Suppressor macrophage treated with lipopolysaccharide for 1 hour (primary cell): ENCODE results near the gene GALR2.

ENCODE experiments used
- DNase-seq, 3 donors: peaks; one replicate each; pipeline ENCODE4 v3.0.0-alpha.2; 2020 to 2022

GALR2 gene

DNA sequence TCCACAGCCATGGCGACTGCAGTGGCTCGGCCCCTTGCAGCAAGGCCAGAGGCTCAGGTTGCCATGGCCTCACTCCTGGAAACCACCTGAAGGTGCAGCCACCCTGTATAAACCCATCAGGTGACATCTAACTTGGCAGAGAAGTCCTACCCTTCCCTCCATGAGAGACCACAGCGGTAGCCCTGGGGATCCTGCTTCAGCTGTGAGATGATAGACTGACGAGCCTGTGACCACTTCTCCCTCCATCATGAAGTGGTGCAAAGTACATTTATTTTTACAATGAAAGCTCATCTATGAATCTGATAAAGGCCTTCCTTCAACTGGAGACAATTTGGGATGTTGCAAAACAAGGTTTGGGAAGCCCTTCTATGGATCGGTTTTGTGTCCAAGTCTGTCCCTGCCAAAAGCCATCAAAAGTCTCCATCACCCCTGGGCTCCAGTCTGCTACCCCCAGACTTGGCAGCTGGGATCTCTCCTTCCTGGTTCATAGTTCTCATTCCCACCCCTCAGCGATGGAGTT lies 6.2 kb downstream of the GALR2 start:
- DNase-seq: no peak

DNA sequence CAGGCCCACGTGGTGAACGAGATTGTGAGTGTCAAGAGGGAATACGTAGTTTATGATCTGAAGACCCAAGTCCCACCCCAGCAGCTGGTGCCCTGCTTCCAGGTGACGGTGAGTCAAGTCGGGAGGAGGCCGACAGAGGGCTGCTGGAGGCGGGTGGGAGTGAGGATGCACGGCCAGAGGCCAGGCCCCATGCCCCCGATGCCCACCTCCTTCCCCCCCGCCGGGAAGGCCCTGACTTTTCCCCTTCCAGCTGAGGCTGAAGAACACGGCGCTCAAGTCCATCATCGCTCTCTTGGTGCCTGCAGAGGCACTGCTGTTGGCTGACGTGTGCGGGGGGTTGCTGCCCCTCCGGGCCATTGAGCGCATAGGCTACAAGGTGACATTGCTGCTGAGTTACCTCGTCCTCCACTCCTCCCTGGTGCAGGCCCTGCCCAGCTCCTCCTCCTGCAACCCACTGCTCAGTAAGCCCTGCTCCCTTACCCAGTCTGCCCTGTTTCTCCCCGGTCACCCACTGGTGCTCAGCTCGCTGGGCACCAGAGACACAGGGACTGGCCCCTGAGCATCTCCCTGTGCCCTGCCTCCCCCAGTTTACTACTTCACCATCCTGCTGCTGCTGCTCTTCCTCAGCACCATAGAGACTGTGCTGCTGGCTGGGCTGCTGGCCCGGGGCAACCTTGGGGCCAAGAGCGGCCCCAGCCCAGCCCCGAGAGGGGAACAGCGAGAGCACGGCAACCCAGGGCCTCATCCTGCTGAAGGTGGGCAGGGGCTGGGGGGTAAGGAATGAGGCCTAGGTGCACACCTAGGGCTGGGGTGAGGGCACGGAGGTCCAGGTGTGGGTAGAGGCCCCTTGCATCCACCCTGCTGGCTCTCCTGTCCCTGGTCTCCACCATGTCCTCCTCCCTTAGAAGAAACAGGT lies 7.0 kb downstream of the GALR2 start:
- DNase-seq: no peak

DNA sequence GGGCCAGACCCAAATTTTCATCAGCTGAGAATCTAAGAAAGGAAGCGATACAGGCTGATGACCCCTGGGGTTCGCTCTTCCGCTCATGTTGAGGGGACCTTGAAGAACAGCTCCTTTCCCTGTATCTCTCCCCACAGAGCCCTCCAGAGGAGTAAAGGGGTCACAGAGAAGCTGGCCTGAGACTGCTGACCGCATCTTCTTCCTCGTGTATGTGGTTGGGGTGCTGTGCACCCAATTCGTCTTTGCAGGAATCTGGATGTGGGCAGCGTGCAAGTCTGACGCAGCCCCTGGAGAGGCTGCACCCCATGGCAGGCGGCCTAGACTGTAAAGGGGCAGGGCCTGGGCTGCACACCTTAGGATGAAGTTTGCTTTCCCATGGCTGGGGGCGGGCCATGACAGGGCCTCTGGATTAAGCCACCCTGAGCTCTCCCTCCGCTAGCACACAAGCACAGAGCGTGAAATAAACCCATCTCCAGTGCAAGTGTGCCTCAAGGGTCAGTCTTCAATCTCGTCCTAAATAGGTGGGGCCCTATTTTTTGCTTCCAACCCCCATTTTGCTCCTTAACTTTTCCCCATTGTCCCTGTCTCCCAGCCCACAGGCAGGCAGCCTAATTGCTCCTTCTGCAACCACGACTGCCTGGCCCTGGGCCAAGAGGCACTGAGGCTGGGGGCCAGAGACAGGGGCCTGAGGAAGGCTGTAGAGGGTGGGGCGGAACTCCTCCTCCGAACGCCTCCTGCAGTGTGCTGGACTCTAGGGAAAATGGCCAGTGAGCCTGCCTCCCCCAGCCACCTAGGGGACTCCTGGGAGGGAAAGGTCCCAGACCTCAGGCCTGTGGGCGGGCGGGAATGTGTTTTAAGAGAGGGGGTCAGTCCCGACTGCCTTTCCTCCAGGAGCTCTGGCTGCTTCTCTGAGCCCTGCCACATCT lies 8.0 kb downstream of the GALR2 start:
- DNase-seq: no peak

DNA sequence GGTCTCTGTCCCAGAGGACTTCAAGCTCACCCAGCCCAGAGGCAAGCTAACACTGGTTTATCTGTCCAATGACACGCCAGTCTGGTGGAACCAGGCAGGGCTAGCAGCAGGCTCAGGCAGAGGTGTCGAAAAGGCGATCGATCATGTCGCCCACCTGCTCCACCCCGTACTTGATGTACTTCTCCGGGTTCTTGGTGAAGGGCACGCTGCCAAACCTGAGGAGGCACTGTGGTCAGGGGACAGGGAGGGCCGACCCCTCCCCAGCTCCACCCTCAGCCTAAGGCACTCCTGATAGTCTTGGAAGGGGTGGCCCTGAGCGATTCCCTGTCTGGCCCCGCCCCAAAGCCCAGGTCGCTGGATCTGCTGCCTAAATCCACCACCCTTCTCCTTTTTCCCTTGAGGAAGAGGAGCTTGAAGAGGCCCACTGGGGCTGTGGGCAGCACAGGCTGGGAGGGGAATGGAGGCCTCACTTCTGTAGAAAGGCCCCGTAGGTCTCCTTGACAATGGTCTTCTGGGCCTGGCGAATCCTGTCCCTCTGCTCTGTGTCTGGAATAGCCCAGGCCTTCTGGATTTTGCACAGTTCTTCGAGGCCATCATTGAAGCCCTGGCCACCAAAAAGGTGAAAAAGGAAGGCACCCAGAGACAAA lies 9.1 kb downstream of the GALR2 start:
- DNase-seq: no peak

GRCh38 chr17:76085066-76085730 lies 10.6 kb downstream of the GALR2 start:
- no peak for DNase-seq

GRCh38 chr17:76085731-76086366 lies 11.3 kb downstream of the GALR2 start:
- DNase-seq: no peak

DNA sequence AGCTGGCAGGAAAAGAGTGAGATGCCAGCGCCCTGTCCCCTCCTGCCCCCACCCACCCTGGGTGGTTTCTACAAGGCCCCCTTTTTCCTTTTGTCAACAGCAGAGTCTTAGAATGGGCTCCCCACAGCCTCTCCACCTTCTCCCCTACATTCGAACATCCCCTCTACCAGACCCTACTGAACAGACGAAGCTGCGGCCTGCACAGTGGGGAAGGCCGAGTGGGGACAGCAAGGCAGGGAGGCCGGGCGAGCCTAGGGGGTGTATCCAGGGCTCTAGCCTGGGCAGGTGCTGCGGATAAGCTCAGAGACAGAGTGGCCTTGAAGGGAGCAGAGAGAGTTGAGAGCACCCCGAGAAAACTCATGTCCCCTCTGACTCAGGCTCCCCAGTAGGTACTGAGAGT lies 11.8 kb downstream of the GALR2 start:
- no peak for DNase-seq

- no peak for DNase-seq
These were observed 12.9 kb downstream of the GALR2 start for GRCh38 chr17:76087531-76087930.

DNA sequence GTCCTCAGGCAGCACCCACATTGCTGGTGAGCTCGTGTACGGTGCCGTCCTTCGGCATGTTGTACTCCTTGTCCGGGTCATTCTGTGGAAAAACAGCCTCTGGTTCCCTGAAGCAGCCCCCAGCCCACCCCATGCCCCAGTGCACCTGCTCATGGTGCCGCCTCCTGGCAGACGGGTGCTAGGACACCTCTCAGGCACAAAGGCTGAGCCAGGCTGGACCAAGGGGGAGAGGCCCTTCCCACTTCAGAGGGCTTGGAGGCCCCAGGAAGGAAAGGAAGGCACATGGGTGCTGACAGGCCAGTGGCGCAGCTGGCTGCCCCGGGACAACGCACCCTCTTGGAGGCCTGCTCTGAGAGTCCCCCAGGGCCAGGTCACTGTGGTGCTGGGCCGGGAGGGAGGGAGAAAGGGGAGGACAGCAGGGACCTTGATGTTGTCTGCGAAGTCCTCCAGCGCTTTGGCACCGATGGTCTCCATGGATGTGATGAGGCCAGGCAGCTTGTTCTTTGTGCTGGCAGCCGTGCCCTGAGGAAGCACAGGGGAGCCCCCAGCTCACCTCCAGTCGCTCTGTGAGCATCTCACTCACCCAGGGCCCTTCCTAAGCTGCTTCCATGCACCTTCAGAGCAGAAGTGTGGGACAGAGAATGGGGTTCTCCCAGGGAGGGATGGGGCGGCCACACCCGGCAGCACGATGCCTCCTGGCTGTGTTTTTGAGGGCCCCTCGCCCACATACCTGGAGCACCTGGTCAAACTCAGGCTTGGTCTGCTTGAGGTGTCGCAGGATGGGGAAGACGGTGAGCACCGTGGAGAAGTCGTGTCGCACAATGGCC lies 13.7 kb downstream of the GALR2 start:
- no peak for DNase-seq

DNA sequence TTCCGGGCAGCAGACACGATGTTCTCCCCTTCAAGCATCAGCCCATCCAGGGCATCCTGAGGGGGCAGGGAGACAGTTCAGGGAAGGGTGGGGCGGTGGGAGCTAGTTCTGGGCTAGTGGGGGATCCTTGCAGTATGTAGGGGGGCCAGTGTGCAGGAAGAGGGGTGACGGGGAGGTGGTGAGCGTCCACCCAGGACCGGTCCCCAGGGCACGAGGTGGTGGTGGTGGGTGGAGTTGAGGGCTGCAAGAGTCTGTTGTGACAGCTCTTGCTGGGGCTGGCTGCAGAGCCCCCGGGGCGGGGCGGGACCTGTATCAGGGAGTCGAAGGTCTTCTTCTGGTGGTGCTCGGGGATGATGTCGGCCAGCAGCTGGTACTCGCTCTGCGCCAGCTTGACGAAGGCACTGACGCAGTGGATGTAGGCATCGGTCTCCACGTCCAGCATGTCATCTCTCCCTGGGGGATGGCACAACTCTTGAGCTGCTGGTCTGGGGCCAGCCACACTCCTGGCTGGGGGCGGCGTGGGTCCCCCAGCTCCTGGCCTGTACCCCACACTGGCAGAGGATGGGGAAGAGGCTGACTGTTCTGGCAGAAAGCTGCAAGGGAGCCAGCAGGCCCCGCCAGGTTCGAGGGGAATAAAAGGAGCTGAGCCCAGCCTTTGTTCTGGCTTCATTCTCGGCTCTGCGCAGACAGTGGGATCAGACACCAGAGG lies 14.4 kb downstream of the GALR2 start:
- DNase-seq: no peak

DNA sequence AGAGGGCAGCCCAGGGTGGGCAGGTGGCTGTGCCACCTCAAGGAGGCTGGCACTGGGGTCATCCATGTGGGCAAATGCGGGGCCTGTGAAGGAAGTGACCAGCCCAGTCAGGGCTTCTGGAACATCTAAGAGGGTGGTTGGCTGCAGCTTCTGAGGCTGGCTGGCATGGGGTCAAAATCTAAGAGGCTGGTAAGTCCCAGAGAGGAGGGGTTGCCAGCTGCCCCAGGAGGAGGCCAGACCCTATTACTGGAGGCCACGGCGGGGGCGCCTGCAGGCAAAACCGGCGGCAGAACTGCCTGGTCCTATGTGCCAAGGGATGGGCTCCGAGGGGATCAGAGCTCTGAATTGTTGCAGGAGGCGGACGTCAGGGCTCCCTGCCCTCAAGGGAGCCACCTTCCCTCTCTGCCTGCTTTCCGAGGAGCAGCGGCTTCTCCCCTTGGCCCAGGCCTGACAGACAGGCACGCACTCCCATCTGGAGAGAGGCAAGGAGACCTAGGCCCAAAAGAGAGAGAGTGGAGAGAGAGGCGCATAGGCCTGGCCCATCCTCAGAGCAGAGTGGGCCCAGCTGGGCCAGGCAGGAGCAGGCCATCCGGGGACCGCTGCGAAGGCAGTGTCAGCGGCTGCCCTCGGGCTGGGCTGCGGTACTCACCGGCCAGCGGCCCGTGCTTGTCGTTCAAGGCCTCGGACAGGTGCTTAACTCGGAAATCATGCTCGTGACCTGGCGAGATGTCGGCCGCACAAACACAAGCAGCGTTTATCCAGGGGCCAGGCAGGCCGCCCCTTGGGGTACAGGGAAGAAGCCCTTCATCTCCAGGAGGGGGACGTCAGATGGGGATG lies 15.3 kb downstream of the GALR2 start:
- DNase-seq: no peak

GRCh38 chr17:76090517-76091129 lies 16.0 kb downstream of the GALR2 start:
- no peak for DNase-seq

- DNase-seq: no peak
These were observed 17.1 kb downstream of the GALR2 start for GRCh38 chr17:76091526-76092286.

DNA sequence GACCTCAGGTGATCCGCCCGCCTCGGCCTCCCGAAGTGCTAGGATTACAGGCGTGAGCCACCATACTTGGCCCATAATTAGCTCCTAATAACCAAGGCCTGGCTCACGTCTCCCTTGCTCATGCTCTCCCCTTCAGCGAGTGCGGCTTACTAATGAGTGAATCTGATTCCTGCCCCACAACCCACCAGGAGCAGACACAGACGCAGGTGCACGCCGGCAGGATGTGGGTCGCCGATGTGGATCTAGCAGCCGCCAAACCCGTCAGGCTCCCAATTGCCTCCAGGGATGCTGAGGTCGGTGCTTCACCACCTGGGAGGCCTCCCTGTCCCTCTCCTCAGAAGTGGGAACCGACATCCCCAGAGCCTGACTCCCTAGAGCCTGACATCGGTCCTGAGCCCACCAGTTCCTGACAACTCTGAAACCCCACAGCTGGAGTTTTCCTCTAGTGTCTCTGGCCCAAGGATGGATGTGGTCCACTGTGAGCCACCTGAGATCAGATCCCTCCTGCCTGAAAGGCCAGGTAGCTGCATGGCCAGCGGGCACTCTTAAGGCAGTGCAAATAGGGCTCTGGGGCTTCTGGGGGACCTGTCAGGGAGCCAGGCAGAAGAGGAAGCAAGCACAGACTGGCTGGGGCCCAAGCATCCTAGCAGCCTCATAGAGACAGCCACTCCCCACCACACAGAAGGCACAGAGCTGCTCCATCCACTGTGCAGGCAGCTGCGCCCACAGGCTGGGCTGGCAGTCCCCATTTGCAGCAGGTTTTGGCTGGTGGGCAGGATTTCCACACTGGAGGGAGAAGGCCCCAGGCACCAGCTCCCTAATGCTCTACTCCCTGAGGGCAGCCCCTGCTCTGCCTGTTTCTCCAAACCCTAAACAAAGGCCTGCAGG lies 18.2 kb downstream of the GALR2 start:
- no peak for DNase-seq

DNA sequence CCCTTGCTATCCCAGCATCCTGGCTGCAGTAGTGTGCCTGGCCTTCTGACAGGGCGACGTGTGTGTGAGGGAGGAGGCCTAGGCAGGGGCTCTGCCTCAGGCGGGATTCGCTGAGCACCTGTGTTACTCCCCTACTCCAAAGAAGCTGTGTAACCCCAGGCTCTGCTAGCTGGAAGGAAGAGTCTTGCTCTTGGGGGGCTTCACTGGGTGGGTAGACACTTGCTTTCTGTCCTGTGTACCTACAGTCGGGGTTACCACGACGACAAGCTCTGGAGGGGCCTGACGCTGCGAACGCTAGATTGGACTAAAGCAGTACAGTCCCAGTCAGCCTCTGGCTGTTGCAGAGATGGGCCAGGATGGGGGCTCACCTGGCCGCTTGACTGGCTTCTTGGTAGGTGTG lies 19.5 kb downstream of the GALR2 start:
- no peak for DNase-seq

DNA sequence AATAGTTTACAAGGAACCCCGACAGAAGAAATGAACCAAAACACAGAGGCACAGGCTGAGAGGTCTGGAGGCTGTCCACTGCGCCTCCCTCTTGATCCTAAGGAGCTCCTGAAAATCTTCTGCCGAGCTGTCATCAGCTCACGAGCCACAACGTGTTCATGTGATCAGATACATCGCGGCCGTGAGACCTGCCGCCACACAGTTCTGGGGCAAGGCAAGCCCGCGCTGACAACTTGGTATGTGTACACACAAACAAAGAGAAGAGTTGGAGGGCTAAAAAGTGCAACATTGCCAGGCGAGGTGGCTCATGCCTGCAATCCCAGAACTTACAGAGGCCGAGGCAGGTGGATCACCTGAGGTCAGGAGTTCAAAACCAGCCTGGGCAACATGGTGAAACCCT lies 21.4 kb downstream of the GALR2 start:
- no peak for DNase-seq

DNA sequence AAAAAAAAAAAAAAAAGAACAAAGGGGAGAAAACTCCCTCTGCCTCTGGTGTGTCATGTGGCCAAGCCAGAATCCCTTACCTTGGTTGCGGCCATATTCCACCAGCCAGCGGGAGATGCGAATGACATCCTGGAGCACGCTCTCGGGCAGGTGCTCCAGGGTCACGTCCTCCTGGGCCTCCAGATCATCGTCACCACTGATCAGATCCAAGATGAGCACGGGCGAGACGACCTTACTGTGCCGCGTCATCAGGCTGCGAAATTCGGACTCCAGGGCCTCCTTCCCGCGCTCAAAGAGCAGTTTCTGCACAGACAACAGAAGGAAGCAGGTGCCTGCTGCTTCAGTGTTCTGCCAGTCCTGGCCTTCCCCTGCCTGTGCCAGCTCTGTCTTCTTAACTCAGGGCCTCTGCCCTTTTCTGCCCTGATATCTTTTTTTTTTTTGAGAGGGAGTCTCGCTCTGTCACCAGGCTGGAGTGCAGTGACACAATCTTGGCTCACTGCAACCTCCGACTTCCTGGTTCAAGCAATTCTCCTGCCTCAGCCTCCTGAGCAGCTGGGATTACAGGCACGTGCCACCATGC lies 23.2 kb downstream of the GALR2 start:
- no peak for DNase-seq
